Measurements from ENCODE around the gene NOX5.

NOX5 gene

GRCh38 chr15:69095274-69095673, 80.8 kb downstream of the NOX5 start:
- Histone ChIP-seq H3K27me3 (ENCODE audit: low read depth, low read length) (no peaks in the 10 kb centered on the region), H3K4me3 (ENCODE audit: low read depth in 1 of 2, low read length in 2 of 2) (no peak overlapping the region), H3K27ac (ENCODE audit: low read length) (no peak overlapping the region), H3K9me3 (ENCODE audit: control insufficient read depth in 1 of 2, low read length in 2 of 2) (no peaks in the 10 kb centered on the region), H3K4me1 (ENCODE audit: control insufficient read depth in 1 of 2, insufficient read depth in 2 of 2, low read length in 2 of 2) (no peaks in the 10 kb centered on the region), H3K36me3 (ENCODE audit: control insufficient read depth in 1 of 2, insufficient read depth in 2 of 2, low read length in 2 of 2) (no peaks in the 10 kb centered on the region)

DNA sequence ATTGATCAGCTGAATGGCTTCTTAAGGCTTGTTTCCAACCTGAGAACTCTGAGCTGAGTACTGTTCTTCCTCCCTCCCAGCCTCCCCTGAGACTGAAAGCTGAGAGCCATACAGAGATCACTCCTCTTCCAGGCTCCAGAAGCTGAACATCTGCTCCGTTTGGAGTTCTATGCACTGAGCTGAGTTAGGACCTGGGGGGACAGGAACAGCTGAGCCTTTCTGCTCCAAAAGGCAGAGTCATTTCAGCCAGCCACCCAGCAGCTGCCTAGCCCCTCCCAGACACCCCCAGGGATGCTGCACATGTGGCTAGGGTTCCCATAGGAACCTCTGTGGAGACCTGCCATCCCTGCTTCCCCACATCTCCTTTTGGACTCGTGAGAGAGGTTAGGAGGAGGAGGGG, 81.7 kb downstream of the NOX5 start:
- Histone ChIP-seq H3K4me1 (ENCODE audit: control insufficient read depth in 1 of 2, insufficient read depth in 2 of 2, low read length in 2 of 2) (no peaks in the 10 kb centered on the region), H3K4me3 (ENCODE audit: low read depth in 1 of 2, low read length in 2 of 2) (no peak overlapping the region), H3K9me3 (ENCODE audit: control insufficient read depth in 1 of 2, low read length in 2 of 2) (no peaks in the 10 kb centered on the region), H3K27ac (ENCODE audit: low read length) (no peak overlapping the region), H3K27me3 (ENCODE audit: low read depth, low read length) (no peaks in the 10 kb centered on the region), H3K36me3 (ENCODE audit: control insufficient read depth in 1 of 2, insufficient read depth in 2 of 2, low read length in 2 of 2) (no peaks in the 10 kb centered on the region)

GRCh38 chr15:69096626-69097025, 82.1 kb downstream of the NOX5 start:
- no peaks in the 10 kb centered on the region for H3K27me3 ChIP-seq (ENCODE audit: low read depth, low read length)
- no peaks in the 10 kb centered on the region for H3K36me3 ChIP-seq (ENCODE audit: control insufficient read depth in 1 of 2, insufficient read depth in 2 of 2, low read length in 2 of 2)
- no peak overlapping the region for H3K27ac ChIP-seq (ENCODE audit: low read length)
- H3K4me1 ChIP-seq (ENCODE audit: control insufficient read depth in 1 of 2, insufficient read depth in 2 of 2, low read length in 2 of 2): no peaks in the 10 kb centered on the region
- no peak overlapping the region for H3K4me3 ChIP-seq (ENCODE audit: low read depth in 1 of 2, low read length in 2 of 2)
- H3K9me3 ChIP-seq (ENCODE audit: control insufficient read depth in 1 of 2, low read length in 2 of 2): no peaks in the 10 kb centered on the region

GRCh38 chr15:69098771-69099170, 84.3 kb downstream of the NOX5 start:
- no peaks in the 10 kb centered on the region for H3K4me1 ChIP-seq (ENCODE audit: control insufficient read depth in 1 of 2, insufficient read depth in 2 of 2, low read length in 2 of 2)
- no peaks in the 10 kb centered on the region for H3K27me3 ChIP-seq (ENCODE audit: low read depth, low read length)
- no peak overlapping the region for H3K27ac ChIP-seq (ENCODE audit: low read length)
- no peaks in the 10 kb centered on the region for H3K9me3 ChIP-seq (ENCODE audit: control insufficient read depth in 1 of 2, low read length in 2 of 2)
- H3K36me3 ChIP-seq (ENCODE audit: control insufficient read depth in 1 of 2, insufficient read depth in 2 of 2, low read length in 2 of 2): no peaks in the 10 kb centered on the region
- no peak overlapping the region for H3K4me3 ChIP-seq (ENCODE audit: low read depth in 1 of 2, low read length in 2 of 2)

DNA sequence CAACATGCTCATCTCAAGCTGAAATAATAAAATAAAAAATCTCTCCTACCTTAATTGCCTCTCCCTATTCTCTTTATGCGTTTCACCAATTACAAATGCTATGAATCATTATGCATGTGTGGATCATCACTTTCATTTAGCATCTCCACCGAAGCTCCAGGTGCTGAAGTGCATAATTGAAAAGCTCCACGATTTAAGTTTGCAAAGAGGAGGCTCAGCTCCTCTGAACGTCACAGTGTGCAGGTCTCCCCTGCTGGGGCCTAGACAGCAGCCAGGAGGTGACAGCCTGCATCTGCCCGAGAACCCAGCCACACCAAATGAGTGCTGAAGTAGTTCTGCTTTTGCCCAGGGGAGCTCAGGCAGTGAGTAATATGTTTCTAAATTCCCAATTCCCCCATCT, 85.4 kb downstream of the NOX5 start:
- Histone ChIP-seq H3K27ac (ENCODE audit: low read length) (no peak overlapping the region), H3K4me1 (ENCODE audit: control insufficient read depth in 1 of 2, insufficient read depth in 2 of 2, low read length in 2 of 2) (no peaks in the 10 kb centered on the region), H3K27me3 (ENCODE audit: low read depth, low read length) (no peaks in the 10 kb centered on the region), H3K36me3 (ENCODE audit: control insufficient read depth in 1 of 2, insufficient read depth in 2 of 2, low read length in 2 of 2) (no peaks in the 10 kb centered on the region), H3K9me3 (ENCODE audit: control insufficient read depth in 1 of 2, low read length in 2 of 2) (no peaks in the 10 kb centered on the region), H3K4me3 (ENCODE audit: low read depth in 1 of 2, low read length in 2 of 2) (no peak overlapping the region)

- H3K27me3 ChIP-seq (ENCODE audit: low read depth, low read length): no peaks in the 10 kb centered on the region
- no peak overlapping the region for H3K27ac ChIP-seq (ENCODE audit: low read length)
- no peak overlapping the region for H3K4me3 ChIP-seq (ENCODE audit: low read depth in 1 of 2, low read length in 2 of 2)
- H3K36me3 ChIP-seq (ENCODE audit: control insufficient read depth in 1 of 2, insufficient read depth in 2 of 2, low read length in 2 of 2): no peaks in the 10 kb centered on the region
- no peaks in the 10 kb centered on the region for H3K9me3 ChIP-seq (ENCODE audit: control insufficient read depth in 1 of 2, low read length in 2 of 2)
- no peaks in the 10 kb centered on the region for H3K4me1 ChIP-seq (ENCODE audit: control insufficient read depth in 1 of 2, insufficient read depth in 2 of 2, low read length in 2 of 2)
Observed at GRCh38 chr15:69100821-69101220, 86.3 kb downstream of the NOX5 start.

DNA sequence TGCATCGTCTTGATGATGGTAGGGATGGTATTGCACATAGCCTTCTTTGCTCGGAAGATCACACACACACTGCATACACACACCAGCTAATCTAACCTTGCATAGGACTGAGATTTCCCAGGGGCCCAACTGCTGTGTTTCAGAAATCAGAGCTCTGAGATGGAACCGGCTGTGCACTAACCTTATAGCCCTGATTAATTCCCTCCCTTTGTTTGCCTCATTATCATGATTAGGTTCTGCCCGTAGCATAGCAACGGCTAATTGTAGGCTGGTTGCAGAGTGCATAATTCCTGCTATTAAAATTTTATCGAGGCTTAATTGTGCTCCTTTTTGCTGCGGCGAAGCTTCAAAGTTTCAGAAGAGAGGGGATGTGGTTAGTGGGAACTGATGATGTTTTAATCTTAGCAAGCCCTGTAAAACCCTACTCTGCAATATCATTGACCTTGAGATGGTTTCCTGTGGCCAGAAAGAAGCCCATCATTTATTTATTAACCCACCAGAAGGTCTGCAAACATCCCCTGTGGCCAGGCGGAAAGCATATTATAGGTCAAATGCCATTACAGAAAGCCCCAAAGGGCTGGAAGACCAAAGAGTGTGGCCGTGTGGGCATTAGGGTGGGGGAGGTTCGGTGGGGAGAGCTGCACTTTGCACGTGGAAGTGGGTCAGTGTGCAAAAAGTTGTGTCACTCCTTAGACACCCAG, 89.7 kb downstream of the NOX5 start:
- no peaks in the 10 kb centered on the region for H3K9me3 ChIP-seq (ENCODE audit: control insufficient read depth in 1 of 2, low read length in 2 of 2)
- H3K27ac ChIP-seq (ENCODE audit: low read length): no peak overlapping the region
- no peaks in the 10 kb centered on the region for H3K36me3 ChIP-seq (ENCODE audit: control insufficient read depth in 1 of 2, insufficient read depth in 2 of 2, low read length in 2 of 2)
- H3K27me3 ChIP-seq (ENCODE audit: low read depth, low read length): no peaks in the 10 kb centered on the region
- no peaks in the 10 kb centered on the region for H3K4me1 ChIP-seq (ENCODE audit: control insufficient read depth in 1 of 2, insufficient read depth in 2 of 2, low read length in 2 of 2)
- no peak overlapping the region for H3K4me3 ChIP-seq (ENCODE audit: low read depth in 1 of 2, low read length in 2 of 2)

- no peaks in the 10 kb centered on the region for H3K27me3 ChIP-seq (ENCODE audit: low read depth, low read length)
- no peak overlapping the region for H3K4me3 ChIP-seq (ENCODE audit: low read depth in 1 of 2, low read length in 2 of 2)
- H3K9me3 ChIP-seq (ENCODE audit: control insufficient read depth in 1 of 2, low read length in 2 of 2): no peaks in the 10 kb centered on the region
- no peaks in the 10 kb centered on the region for H3K4me1 ChIP-seq (ENCODE audit: control insufficient read depth in 1 of 2, insufficient read depth in 2 of 2, low read length in 2 of 2)
- no peaks in the 10 kb centered on the region for H3K36me3 ChIP-seq (ENCODE audit: control insufficient read depth in 1 of 2, insufficient read depth in 2 of 2, low read length in 2 of 2)
- no peak overlapping the region for H3K27ac ChIP-seq (ENCODE audit: low read length)
Observed at GRCh38 chr15:69105451-69105985, 91.0 kb downstream of the NOX5 start.

DNA sequence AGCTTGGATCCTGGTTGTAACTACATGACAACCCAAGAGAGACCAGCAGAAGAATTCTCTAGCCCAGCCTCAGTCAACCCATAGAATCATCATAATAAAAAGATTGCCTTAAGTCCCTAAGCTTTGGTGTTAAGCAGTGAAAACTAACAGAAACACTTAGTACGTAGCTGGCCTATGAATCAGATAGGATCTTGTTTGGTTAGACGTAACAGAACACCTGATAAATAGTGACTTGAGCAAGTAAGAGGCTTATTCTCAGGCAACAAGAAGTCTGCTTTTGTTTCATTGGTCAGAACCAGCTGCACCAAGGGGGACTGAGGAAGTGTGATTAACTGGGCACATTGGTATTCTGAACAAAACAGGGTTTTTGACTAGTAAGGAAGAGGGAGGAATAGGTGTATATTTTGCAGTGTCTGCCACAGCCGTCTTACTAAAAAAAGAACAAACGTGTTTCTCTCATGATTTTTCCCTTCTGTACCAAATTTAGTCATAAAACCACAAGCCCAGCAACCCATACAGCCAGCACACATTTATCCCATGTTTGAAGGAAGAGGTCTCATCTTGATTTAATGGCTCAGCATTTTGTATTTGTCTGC, 92.6 kb downstream of the NOX5 start:
- H3K4me1 ChIP-seq (ENCODE audit: control insufficient read depth in 1 of 2, insufficient read depth in 2 of 2, low read length in 2 of 2): no peaks in the 10 kb centered on the region
- H3K4me3 ChIP-seq (ENCODE audit: low read depth in 1 of 2, low read length in 2 of 2): no peak overlapping the region
- no peaks in the 10 kb centered on the region for H3K9me3 ChIP-seq (ENCODE audit: control insufficient read depth in 1 of 2, low read length in 2 of 2)
- H3K27me3 ChIP-seq (ENCODE audit: low read depth, low read length): no peaks in the 10 kb centered on the region
- no peak overlapping the region for H3K27ac ChIP-seq (ENCODE audit: low read length)
- no peaks in the 10 kb centered on the region for H3K36me3 ChIP-seq (ENCODE audit: control insufficient read depth in 1 of 2, insufficient read depth in 2 of 2, low read length in 2 of 2)
